Endothelial cell of umbilical vein (primary cell): Measurements from ENCODE around the gene KANK3. TPM values are rescaled to one million over a fixed set of nuclear protein-coding genes. Genes with fewer than 3 reads are reported as not detected.

Source experiments
- BruUV-seq: library from RNA; stranded (reverse); fragments of 400-500 nt; replicated peaks from 2 replicates; lab custom pipeline; 2021; lab: Mats Ljungman, UMichigan
- CTCF ChIA-PET: fragments of 300-600, 350-600 bp; sonication (Branson Sonifier 250); formaldehyde crosslinking; loops from one replicate; lab custom pipeline; 2021; ENCODE audit warnings: antibody characterized with exemption, inconsistent platforms; lab: Charles Lee
- POLR2A ChIA-PET: fragments of 300-600, 350-600 bp; sonication (Branson Sonifier 250); formaldehyde crosslinking; loops from one replicate; lab custom pipeline; 2021; ENCODE audit warnings: antibody characterized with exemption, inconsistent platforms; lab: Charles Lee
- DNase-seq: peaks from one replicate; pipeline ENCODE4 v3.0.0-alpha.2; 2011; ENCODE audit warnings: low read depth, low spot score
- FAIRE-seq: peaks from 2 replicates; lab custom pipeline; 2011; peaks lifted over from hg19 to GRCh38; lab: Jason Lieb, UNC
- H2AFZ ChIP-seq: 2 replicates; pipeline ENCODE4 v1.6.0; 2012; ENCODE audit warnings: low read depth, low read length, control low read depth, inconsistent platforms
- H3K27ac ChIP-seq: 2 replicates; pipeline ENCODE4 v1.5.1; 2011; ENCODE audit warnings: low read depth, mild to moderate bottlenecking, control low read depth, low read length, moderate library complexity; ENCODE audit not compliant: insufficient read depth
- H3K27me3 ChIP-seq, 2 experiments: 2 replicates each; pipeline versions ENCODE4 v1.6.0 to v1.6.1; 2011; ENCODE audit warnings: low read length in 2 of 2, mixed read lengths in 1 of 2; ENCODE audit not compliant: control insufficient read depth in 2 of 2, insufficient read depth in 2 of 2
- H3K36me3 ChIP-seq, 2 experiments: 2 replicates in 1 of 2; 3 replicates in 1 of 2; pipeline ENCODE4 v1.5.1; 2011; ENCODE audit warnings: low read length in 2 of 2, mild to moderate bottlenecking in 1 of 2, moderate library complexity in 1 of 2; ENCODE audit not compliant: control insufficient read depth in 2 of 2, insufficient read depth in 2 of 2; ENCODE audit errors: extremely low read depth in 1 of 2
- H3K4me1 ChIP-seq: 3 replicates; pipeline ENCODE4 v1.5.1; 2011; ENCODE audit warnings: mild to moderate bottlenecking, low read length; ENCODE audit not compliant: control insufficient read depth, insufficient read depth; ENCODE audit errors: extremely low read depth
- H3K4me2 ChIP-seq: 2 replicates; pipeline ENCODE4 v1.6.1; 2011; ENCODE audit warnings: low read length, control low read depth, mixed read lengths; ENCODE audit not compliant: insufficient read depth
- H3K4me3 ChIP-seq, 3 experiments: fragments of 200-600 bp in 1 of 3; sonication (generic), shearing (Covaris generic) in 1 of 3; replicated peaks in 1 of 3; 2 replicates each; pipeline ENCODE4 v1.5.1; 2011 to 2016; ENCODE audit warnings: control low read depth in 3 of 3, low read length in 3 of 3, mild to moderate bottlenecking in 2 of 3, inconsistent platforms in 1 of 3, low read depth in 1 of 3, moderate library complexity in 1 of 3; ENCODE audit not compliant: insufficient read depth in 1 of 3
- H3K79me2 ChIP-seq: 2 replicates; pipeline ENCODE4 v1.6.0; 2012; ENCODE audit warnings: low read length, inconsistent platforms; ENCODE audit not compliant: control insufficient read depth, insufficient read depth
- H3K9ac ChIP-seq: replicated peaks from 2 replicates; pipeline ENCODE3; 2011; ENCODE audit warnings: low read length, control low read depth; ENCODE audit not compliant: insufficient read depth; ENCODE audit errors: extremely low read depth
- H3K9me1 ChIP-seq: replicated peaks from 3 replicates; pipeline ENCODE4 v1.6.0; 2011; ENCODE audit warnings: mild to moderate bottlenecking, low read length; ENCODE audit not compliant: control insufficient read depth, insufficient read depth; ENCODE audit errors: extremely low read depth
- H3K9me3 ChIP-seq: replicated peaks from 2 replicates; pipeline ENCODE4 v1.5.1; 2012; ENCODE audit warnings: low read length, inconsistent platforms; ENCODE audit not compliant: control insufficient read depth, insufficient read depth
- H4K20me1 ChIP-seq: replicated peaks from 2 replicates; pipeline ENCODE3; 2011; ENCODE audit warnings: mild to moderate bottlenecking, low read length; ENCODE audit not compliant: control insufficient read depth, insufficient read depth; ENCODE audit errors: extremely low read depth
- CTCF ChIP-seq, 2 donors: IDR thresholded peaks; 1 replicate in 1 of 2; 2 replicates in 1 of 2; pipeline ENCODE4 v1.5.1; 2011; ENCODE audit warnings: low read length in 2 of 2, mild to moderate bottlenecking in 2 of 2, moderate library complexity in 2 of 2, control low read depth in 1 of 2, inconsistent platforms in 1 of 2, low read depth in 1 of 2; ENCODE audit not compliant: insufficient read depth in 1 of 2; ENCODE audit errors: extremely low read depth in 1 of 2
- EZH2 ChIP-seq: IDR thresholded peaks from 2 replicates; pipeline ENCODE4 v1.6.1; 2012; ENCODE audit warnings: borderline replicate concordance, low read depth, mild to moderate bottlenecking, moderate library complexity, low read length, inconsistent platforms; ENCODE audit not compliant: severe bottlenecking
- MAX ChIP-seq: IDR thresholded peaks from 2 replicates; pipeline ENCODE4 v1.6.1; 2011; ENCODE audit not compliant: insufficient read depth, insufficient read length
- MYC ChIP-seq: IDR thresholded peaks from one replicate; pipeline ENCODE4 v1.6.1; 2011; ENCODE audit warnings: mild to moderate bottlenecking, low read depth, low read length
- POLR2A ChIP-seq: IDR thresholded peaks from 2 replicates; pipeline ENCODE4 v1.6.1; 2012; ENCODE audit warnings: low read depth, mild to moderate bottlenecking, control low read depth, low read length
- POLR2AphosphoS5 ChIP-seq: IDR thresholded peaks from 2 replicates; pipeline ENCODE4 v1.6.1; 2012; ENCODE audit warnings: low read depth, mild to moderate bottlenecking, control low read depth, low read length, moderate library complexity; ENCODE audit not compliant: insufficient read depth
- dilution Hi-C: fragments of 300-500 bp; cut with MboI; formaldehyde crosslinking; loops from one replicate; pipeline ENCODE4 v1.15.0; 2019; ENCODE audit warnings: low sequenced_read_pairs; ENCODE audit not compliant: extremely low pct_ligation_motif_present
- intact Hi-C: fragments of 100-400 bp; cut with micrococcal nuclease; formaldehyde crosslinking; loops from one replicate; pipeline ENCODE4 v1.10.0; 2022
- polyA plus RNA-seq, 4 experiments: library from polyadenylated mRNA; depleted of rRNA in 3 of 4; stranded (reverse) in 3 of 4; unstranded in 1 of 4; fragments of >200 nt; gene quantifications; 2 replicates each; pipeline versions ENCODE4 v1.2.1 to v1.2.3, GENCODE V29; 2011 to 2012; ENCODE audit warnings: missing spikeins in 1 of 4
- total RNA-seq: library from RNA; stranded (reverse); gene quantifications from 2 replicates; pipeline ENCODE4 v1.2.3, GENCODE V29; 2021

KANK3 gene
- total and polyA plus RNA-seq, 2 donors (not counting 3 experiments of a cell fraction or from before 2014, with no cell fraction given), result 22.1 to 30.0 TPM

- no peaks in the 10 kb centered on the region for H3K27me3 ChIP-seq
- ChIA-PET CTCF (interaction anchor here (1.0 to 2.0 kb wide), 4 partner anchors 11 to 24 kb away, joined by 3 to 7 read pairs (median 4); no protein-coding TSS in a partner anchor), POLR2A (interaction anchor here (0.9 kb wide), 2 partner anchors 13 to 67 kb away, joined by 3 read pairs; partner anchors contain the start of gene RAB11B)
- BruUV-seq, result no TSS peak
- intact Hi-C loops (no loop called here), dilution Hi-C loops (no loop called here)
- H4K20me1 ChIP-seq, result no peaks in the 10 kb centered on the region
- no peaks in the 10 kb centered on the region for H3K9me1 ChIP-seq
- no peaks in the 10 kb centered on the region for H3K9me3 ChIP-seq
- no peak overlapping the region for H3K27ac ChIP-seq
- peaks cover 5 to 6% of the 10 kb centered on the region in 2 experiments for H3K36me3 ChIP-seq
- peaks cover 32% of the 10 kb centered on the region for H3K79me2 ChIP-seq
- H3K4me1 ChIP-seq, result peaks cover 24% of the 10 kb centered on the region
- no peak overlapping the region for H3K4me3 ChIP-seq
- no peak overlapping the region for H2AFZ ChIP-seq
- peak; percentile 44 for DNase-seq
- no peak overlapping the region for H3K9ac ChIP-seq
- no peak overlapping the region for H3K4me2 ChIP-seq
- peak; percentile 41 for TF ChIP-seq POLR2A
- no peak for TF ChIP-seq CTCF (IDR thresholded peaks at IDR 0.05; ENCODE audit: extremely low read depth in 1 of 2, insufficient read depth in 1 of 2, low read depth in 1 of 2, low read length in 2 of 2)
- no peak for TF ChIP-seq MAX
- TF ChIP-seq POLR2AphosphoS5, result no peak
- no peak for TF ChIP-seq MYC
- TF ChIP-seq EZH2, result no peak
- FAIRE-seq, result no peak
Observed at GRCh38 chr19:8323781-8324185, 19.3 kb downstream of the KANK3 start.
